ENCODE measurements around the gene ZMIZ2.
"Not testable (repeated sequence)": the region's sequence is repeated elsewhere in the genome, so short reads cannot be mapped to it uniquely, and the experiment has no call there.

The ZMIZ2 gene

GRCh38 chr7:44729949-44730590 lies 18.6 kb upstream of the ZMIZ2 start:
- no peak for DNase-seq

- not testable (repeated sequence) for DNase-seq
Measured at GRCh38 chr7:44732971-44733370, 15.7 kb upstream of the ZMIZ2 start.

DNA sequence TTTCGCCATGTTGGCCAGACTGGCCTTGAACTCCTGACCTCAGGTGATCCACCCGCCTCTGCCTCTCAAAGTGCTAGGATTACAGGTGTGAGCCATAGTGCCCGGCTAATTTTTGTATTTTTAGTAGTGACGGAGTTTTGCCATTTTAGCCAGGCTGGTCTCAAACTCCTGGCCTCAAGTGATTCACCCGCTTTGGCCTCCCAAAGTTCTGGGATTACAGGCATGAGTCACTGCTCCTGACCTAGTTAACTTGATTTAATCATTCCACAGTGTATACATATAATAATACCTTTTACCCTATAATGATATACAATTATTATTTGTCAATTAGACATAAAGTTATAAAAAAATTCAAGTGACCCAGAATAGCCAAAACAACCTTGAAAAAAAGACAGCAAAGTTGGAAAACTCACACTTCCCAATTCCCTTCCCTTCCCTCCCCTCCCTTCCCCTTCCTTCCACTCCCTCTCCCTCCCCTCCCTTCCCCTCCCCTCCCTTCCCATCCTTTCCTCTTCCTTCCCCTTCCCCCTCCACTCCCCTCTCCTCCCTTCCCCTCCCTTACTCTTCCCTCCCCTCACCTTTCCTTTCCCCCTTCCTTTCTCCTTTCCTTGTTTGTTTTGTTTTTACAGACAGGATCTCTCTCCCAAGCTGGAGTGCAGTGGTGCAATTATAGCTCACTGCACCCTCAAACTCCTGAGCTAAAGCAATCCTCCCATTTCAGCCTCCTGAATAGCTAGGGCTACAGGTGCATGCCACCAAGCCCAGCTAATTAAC lies 14.8 kb upstream of the ZMIZ2 start:
- no peak for DNase-seq

DNA sequence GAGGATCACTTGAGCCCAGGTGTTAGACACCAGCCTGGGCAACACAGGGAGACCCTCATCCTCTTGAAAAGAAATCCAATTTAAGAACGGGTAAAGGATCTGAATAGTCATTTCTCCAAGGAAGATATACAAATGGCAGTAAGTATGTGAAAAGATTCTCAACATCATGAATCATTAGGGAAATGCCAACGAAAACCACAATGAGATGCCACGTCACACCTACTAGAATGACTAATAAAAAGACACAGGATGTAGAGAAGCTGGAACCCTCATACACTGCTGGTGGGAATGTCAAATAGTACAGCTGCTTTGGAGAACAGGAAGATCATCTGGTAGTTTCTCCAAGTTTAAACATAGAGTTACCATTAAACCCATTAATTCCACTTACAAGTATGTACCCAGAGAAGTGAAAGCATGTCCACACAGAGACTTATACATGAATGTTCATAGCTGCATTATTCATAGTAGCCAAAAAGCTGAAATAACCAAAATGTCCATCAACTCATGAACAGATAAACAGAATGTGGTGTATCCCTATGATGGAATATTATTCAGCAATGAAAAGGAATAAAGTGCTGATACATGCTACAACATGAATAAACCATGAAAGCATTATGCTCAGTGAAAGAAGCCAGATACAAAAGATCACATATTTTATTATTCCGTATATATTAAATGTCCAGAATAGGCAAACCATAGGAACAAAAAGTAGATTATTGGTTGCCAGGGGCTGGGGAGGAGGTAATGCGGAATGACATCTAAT lies 13.1 kb upstream of the ZMIZ2 start:
- no peak for DNase-seq

- no peak for DNase-seq
Measured at GRCh38 chr7:44736896-44737295, 11.8 kb upstream of the ZMIZ2 start.

DNA sequence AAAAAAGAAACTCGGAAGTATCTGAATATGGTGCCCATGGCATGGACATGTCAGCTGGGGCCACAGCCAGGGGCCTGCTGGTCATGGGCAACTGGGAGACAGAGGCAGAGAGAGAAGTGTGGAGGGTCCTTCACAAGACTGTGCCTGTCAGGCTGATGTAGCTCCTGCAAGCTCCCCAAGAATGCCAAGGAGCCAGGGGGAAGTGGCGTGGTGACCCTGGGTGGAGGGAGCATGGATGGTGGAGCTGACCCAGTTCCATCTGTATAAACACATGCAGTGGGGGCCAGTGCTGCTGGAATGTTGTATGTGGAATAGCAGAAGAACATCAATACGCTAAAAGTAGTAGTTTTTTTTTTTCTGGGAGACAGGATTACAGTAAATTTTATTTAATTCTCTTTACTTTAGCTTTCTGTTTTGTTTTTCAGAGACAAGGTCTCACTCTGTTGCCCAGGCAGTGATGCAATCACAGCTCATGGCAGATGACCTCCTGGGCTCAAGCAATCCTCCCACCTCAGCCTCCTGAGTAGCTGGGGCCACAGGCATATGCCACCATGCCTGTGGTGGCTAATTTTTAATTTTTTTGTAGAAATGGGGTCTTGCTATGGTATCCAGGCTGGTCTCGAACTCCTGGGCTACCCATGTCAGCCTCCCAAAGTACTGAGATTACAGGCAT lies 10.5 kb upstream of the ZMIZ2 start:
- DNase-seq = no peak

DNA sequence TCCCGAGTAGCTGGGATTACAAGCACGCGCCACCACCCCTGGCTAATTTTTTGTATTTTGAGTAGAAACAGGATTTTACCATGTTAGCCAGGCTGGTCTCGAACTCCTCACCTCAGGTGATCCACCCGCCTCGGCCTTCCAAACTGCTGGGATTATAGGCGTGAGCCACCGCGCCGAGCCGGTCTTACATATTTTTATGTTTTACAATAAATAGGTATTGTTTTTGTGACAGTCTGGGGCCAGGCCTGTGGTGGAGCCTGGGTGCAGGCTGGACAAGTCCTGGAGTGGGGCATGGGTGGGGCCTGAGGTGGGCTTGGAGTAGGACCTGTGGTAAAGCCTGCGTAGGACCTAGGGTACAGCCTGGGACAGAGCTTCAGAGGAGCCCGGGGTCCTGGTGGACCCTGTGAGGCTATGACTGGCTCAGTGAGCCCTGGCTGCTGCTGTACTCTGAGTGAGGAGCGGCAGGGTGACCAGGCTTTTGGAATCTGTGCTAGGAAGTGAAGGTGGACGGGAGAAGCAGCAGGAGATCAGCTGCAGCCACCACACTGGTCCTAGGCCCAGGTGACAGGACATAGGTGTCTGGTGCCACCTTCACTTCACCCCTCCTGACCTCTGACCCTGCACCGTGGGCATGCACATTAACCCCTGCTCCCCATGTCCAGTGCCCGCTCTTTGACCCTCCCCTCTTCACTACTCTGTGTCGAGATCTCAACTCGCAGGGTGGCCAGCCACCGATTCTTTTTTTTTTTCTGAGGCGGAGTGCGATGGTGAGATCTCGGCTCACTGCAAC lies 9.6 kb upstream of the ZMIZ2 start:
- no peak for DNase-seq

DNA sequence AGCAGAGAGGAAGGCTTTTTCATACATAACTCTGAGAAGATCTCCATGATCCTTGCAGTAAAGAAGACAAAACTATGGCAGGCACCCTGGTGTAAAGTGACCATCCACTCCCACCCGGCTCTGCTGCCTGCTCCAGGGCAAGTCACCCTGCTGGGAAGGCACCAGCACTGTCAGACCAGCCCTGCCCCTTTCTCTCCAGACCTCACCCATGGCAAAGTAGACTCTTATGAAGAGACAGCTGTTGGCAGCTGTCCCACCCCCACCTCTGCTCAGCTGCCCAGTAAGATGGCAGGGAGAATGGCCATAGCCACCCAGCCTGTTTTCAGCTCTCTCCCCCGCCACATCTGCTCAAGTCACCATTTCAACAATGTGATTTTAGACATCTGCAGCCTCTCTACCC lies 8.6 kb upstream of the ZMIZ2 start:
- no peak for DNase-seq

- no peak for DNase-seq
Measured at GRCh38 chr7:44743750-44744149, 4.9 kb upstream of the ZMIZ2 start.

DNA sequence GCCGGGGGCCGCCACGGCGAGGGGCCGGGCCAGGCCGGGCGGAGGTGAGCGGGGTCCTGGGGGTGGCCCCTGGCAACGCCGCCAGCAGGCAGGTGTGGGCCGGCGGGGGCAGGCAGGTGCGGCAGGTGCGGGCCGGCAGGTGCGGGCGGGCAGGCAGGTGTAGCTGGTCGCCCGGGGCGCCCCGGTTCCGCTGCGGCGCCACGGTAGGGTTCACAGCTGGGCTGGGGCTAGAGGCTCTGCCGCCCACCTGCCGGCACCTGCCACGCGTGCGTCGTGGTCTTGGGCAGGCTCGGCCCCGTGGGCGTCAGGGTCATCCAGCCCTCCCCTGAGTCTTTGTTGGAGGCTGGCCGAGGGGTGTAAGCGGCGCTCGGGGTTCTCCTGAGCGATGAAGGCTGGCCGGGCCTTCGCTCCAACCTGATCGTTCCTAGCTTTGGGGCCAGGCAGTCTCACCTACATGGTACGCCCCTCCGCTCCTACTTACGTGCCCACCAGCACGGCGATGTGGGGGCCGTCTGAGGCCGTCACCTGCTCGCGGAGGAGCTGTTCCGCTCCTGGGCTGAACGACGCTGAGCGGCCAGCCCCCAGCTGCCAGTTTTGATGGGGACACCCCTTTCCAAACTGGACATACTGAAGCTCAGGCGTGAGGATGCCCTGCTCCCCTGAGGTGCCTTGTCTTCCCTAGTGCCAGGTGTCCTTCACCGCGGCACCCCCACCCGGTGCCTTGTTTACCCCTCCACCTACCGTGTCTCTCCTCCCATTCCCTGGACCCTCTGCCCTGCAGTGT lies 493 bp downstream of the ZMIZ2 start:
- DNase-seq = peak; percentile 89

DNA sequence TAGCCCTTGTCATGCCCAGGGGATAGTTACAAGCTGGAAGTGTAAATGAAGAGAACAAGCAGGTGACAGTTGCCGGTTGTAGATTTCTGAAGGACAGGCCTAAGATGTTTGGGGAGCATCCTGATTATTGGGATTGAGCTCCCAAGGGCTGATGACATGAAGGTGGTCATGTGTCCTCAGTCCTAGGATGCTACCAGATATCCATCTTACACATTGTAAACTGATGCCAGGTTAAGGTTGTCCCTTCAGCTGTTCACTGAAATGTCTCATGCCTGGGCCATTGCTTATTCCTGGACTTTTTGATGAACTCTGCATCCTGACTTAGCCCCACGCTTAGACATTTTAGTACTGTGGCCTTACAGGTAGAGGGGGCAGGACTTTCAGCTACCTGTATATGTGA lies 1.3 kb downstream of the ZMIZ2 start:
- DNase-seq = no peak

DNA sequence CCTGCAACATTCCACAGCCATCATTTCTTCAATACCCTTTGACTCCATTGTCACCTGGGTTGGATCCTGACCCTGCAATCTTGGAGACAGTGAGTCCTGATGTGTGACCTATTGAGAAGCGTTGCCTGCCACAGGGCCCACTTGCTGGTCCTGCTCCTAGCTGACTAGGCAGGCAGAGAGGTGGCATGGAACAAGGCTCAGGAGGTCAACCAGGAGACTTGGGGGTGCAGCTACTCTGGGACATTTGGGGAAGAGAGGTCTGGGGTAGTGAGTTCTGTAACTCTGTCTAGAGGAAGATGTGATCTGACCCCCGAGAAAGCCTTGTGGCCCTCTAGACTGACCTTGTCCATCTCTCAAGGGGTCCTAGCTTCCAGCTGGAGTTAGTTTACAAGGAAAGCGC lies 1.8 kb downstream of the ZMIZ2 start:
- no peak for DNase-seq

DNA sequence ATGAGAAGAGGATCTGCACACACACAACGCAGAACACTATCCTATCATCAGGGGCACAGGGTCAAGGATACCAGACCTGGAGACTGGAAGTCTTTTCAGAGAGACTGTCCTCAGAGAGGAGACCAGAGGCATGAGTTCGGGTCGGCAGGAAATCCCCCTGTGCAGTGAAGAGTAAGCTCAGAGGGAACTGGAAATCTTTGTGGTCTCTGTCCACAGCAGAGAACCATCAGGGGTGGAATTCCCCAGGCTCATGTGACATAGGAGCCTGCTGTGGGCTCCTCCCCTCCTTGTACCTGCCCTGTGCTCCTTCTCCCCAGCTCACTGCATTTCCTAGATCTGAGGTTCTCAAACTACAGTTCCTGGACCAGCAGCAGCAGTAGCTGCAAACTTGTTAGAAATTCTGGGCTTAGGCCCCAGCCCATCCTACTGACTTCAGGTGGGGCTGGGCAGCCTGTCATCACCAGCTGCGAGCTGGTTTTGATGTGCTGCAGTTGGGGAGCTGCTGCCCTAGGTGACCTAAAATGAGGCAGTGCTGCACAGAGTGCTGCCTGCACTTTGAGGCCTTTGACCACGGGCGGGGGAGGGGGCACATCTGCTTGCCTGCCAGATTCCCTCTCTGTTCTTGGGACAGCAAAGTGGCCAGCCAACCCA lies 2.4 kb downstream of the ZMIZ2 start:
- no peak for DNase-seq

DNA sequence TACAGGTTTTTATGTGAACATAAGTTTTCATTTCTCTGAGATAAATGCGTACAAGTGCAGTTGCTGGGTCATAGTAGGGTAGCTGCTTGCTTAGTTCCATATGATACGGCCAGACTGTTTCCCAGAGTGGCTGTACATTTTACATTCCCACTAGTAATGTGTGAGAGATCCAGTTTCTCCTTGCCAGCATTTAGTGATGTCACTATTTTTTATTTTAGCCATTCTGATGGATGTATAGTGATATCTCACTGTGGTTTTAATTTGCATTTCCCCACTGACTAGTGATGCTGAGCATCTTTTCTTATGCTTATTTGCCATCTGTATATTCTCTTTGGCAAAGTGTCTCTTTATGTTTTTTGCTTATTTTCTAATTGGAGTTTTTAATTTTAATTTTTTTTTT lies 4.2 kb downstream of the ZMIZ2 start:
- DNase-seq = no peak

- DNase-seq = no peak
Measured at GRCh38 chr7:44754802-44755697, 6.4 kb downstream of the ZMIZ2 start.

DNA sequence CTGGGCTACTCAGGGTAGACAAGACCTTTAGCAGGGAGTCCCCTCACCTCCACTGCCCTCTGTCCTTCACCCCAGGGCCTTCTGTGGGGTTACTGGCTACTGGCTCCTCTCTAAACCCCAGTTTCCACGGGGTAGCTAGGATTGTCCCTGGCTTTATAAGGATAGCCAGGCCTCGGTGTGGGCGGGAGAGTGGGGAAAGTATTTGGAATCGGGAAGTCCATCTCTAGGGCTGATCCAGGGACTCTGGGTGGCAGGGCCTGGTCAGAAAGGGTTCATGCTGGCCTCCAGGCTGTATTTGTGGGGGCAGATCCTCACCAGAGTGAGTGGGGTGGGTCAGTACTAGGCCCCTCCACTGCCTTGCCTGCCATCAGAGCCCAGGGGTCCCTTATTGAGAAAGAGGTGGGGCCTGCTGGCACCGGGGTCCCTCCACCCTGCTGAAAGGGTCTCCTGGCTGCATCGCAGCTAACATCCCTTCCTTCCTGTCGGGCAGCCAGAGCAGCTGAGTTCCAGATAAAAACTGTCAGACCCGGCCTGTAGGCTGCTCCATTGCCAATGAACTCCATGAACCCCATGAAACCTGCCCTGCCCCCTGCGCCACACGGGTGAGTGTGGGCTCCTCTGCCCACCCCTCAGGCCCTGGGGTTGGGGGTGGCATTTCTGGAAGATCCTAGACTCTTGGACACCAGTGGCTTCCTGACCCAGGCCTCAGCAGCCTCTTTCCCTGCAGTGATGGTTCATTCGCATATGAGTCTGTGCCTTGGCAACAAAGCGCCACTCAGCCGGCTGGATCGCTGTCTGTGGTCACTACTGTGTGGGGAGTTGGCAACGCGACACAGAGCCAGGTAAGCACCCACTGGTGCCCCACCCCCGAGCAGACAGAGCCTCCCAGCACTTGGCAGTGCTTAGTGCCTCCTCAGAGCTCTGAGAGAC lies 7.3 kb downstream of the ZMIZ2 start:
- no peak for DNase-seq

DNA sequence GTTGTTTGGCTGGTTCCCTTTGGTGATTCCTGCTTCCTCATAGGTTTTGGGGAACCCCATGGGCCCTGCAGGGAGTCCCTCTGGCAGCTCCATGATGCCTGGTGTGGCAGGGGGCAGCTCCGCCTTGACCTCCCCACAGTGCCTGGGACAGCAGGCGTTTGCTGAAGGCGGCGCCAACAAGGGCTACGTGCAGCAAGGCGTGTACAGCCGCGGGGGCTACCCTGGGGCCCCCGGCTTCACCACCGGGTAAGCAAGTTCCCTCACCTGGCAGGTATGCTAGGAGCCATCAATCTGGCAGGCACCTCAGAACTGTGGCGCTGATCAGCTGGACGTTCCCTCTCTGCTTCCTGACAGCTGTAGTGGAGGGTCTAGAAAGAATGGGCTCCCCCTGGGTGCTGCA lies 8.3 kb downstream of the ZMIZ2 start:
- no peak for DNase-seq

DNA sequence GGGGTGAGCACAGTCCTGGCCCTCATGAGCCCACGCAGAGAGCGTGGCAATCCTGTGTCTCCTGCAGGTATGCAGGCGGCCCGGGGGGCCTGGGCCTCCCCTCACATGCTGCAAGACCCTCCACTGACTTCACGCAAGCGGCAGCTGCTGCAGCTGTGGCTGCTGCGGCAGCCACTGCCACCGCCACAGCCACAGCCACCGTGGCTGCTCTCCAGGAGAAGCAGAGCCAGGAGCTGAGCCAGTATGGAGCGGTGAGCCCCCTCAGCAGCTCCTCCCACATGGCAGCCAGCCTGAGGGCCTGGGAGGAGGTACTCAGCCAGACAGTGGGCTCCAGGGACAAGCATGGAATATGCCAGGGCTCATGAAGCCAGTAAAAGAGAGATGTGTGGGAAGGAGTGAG lies 8.7 kb downstream of the ZMIZ2 start:
- no peak for DNase-seq

- no peak for DNase-seq
Measured at GRCh38 chr7:44757739-44758138, 9.1 kb downstream of the ZMIZ2 start.
